Measurements from ENCODE around the gene TSPAN4.

Gene TSPAN4

GRCh38 chr11:863023-863909, 20.6 kb downstream of the TSPAN4 start:
- Histone ChIP-seq H4K20me1 (peaks cover 56% of the 10 kb centered on the region), H3K27ac (no peak overlapping the region; the same call in 1 of the 2 replicates), H3K9me3 (no peaks in the 10 kb centered on the region), H3K36me3 (peaks cover 51% of the 10 kb centered on the region; the same call in 1 of the 2 replicates), H3K9ac (no peak overlapping the region), H3K4me2 (no peak overlapping the region), H3K4me1 (peaks cover 46% of the 10 kb centered on the region), H3K27me3 (no peaks in the 10 kb centered on the region), H3K4me3 (no peak overlapping the region)
- no peak for TF ChIP-seq Cebpa-rat (IDR thresholded peaks at IDR 0.05)

GRCh38 chr11:863910-864827, 21.5 kb downstream of the TSPAN4 start:
- no peak overlapping the region for H3K27ac ChIP-seq
- H3K4me2 ChIP-seq, result no peak overlapping the region
- H3K27me3 ChIP-seq, result no peaks in the 10 kb centered on the region
- H3K9ac ChIP-seq, result no peak overlapping the region
- no peak overlapping the region for H3K4me3 ChIP-seq
- TF ChIP-seq Cebpa-rat (IDR thresholded peaks at IDR 0.05), result no peak
- H3K4me1 ChIP-seq, result peaks cover 38% of the 10 kb centered on the region
- H3K36me3 ChIP-seq, result peaks cover 60% of the 10 kb centered on the region; the same call in 1 of the 2 replicates
- H3K9me3 ChIP-seq, result no peaks in the 10 kb centered on the region
- H4K20me1 ChIP-seq, result peaks cover 60% of the 10 kb centered on the region

GRCh38 chr11:864898-865297, 22.2 kb downstream of the TSPAN4 start:
- peaks cover 68% of the 10 kb centered on the region for H3K36me3 ChIP-seq
- TF ChIP-seq Cebpa-rat (IDR thresholded peaks at IDR 0.05), result no peak

GRCh38 chr11:865462-866430, 23.1 kb downstream of the TSPAN4 start:
- no peak for TF ChIP-seq Cebpa-rat (IDR thresholded peaks at IDR 0.05)
- Histone ChIP-seq H3K27ac (no peak overlapping the region), H3K4me2 (no peak overlapping the region), H3K9me3 (no peaks in the 10 kb centered on the region), H3K4me1 (peaks cover 22% of the 10 kb centered on the region), H3K4me3 (no peak overlapping the region), H3K27me3 (no peaks in the 10 kb centered on the region), H3K36me3 (peaks cover 71% of the 10 kb centered on the region), H4K20me1 (peaks cover 51% of the 10 kb centered on the region), H3K9ac (no peak overlapping the region)

More at GRCh38 chr11:864898-865297, 22.2 kb downstream of the TSPAN4 start:
- Histone ChIP-seq H3K27ac (no peak overlapping the region), H3K4me3 (no peak overlapping the region), H3K27me3 (no peaks in the 10 kb centered on the region), H4K20me1 (peaks cover 60% of the 10 kb centered on the region), H3K9ac (no peak overlapping the region), H3K9me3 (no peaks in the 10 kb centered on the region), H3K4me1 (peaks cover 31% of the 10 kb centered on the region), H3K4me2 (no peak overlapping the region)

GRCh38 chr11:866481-866880, 23.8 kb downstream of the TSPAN4 start:
- TF ChIP-seq Cebpa-rat (IDR thresholded peaks at IDR 0.05), result no peak
- H3K36me3 ChIP-seq, result peaks cover 73% of the 10 kb centered on the region
- H4K20me1 ChIP-seq, result peaks cover 47% of the 10 kb centered on the region
- H3K27me3 ChIP-seq, result no peaks in the 10 kb centered on the region
- no peak overlapping the region for H3K4me3 ChIP-seq
- no peak overlapping the region for H3K27ac ChIP-seq
- peaks cover 17% of the 10 kb centered on the region for H3K4me1 ChIP-seq
- H3K9me3 ChIP-seq, result no peaks in the 10 kb centered on the region
- no peak overlapping the region for H3K9ac ChIP-seq
- H3K4me2 ChIP-seq, result no peak overlapping the region

- H3K4me1 ChIP-seq, result 0 out of 2 replicates have a peak, but pooled peaks cover 4% of the 10 kb centered on the region
- no peaks in the 10 kb centered on the region for H3K9me3 ChIP-seq
- peaks cover 41% of the 10 kb centered on the region for H4K20me1 ChIP-seq
- no peaks in the 10 kb centered on the region for H3K27me3 ChIP-seq
- H3K27ac ChIP-seq, result no peak overlapping the region
- peaks cover 76% of the 10 kb centered on the region for H3K36me3 ChIP-seq
- H3K4me3 ChIP-seq, result no peak overlapping the region
- no peak for TF ChIP-seq Cebpa-rat (IDR thresholded peaks at IDR 0.05)
- no peak overlapping the region for H3K4me2 ChIP-seq
- H3K9ac ChIP-seq, result no peak overlapping the region
Measured at GRCh38 chr11:867856-868358, 25.3 kb downstream of the TSPAN4 start.

- Histone ChIP-seq H3K27me3 (no peaks in the 10 kb centered on the region), H3K4me3 (no peak overlapping the region), H3K36me3 (peaks cover 77% of the 10 kb centered on the region), H3K27ac (no peak overlapping the region), H3K9ac (no peak overlapping the region), H3K4me2 (no peak overlapping the region), H3K4me1 (0 out of 2 replicates have a peak, but pooled peaks cover 3% of the 10 kb centered on the region), H3K9me3 (no peaks in the 10 kb centered on the region), H4K20me1 (peaks cover 37% of the 10 kb centered on the region)
- TF ChIP-seq Cebpa-rat (IDR thresholded peaks at IDR 0.05), result no peak
Measured at GRCh38 chr11:868394-868793, 25.7 kb downstream of the TSPAN4 start.

- Histone ChIP-seq H3K27me3 (no peaks in the 10 kb centered on the region), H3K36me3 (peaks cover 77% of the 10 kb centered on the region), H3K4me3 (no peak overlapping the region), H3K4me2 (no peak overlapping the region), H3K9me3 (no peaks in the 10 kb centered on the region), H3K4me1 (no peaks in the 10 kb centered on the region), H4K20me1 (peaks cover 32% of the 10 kb centered on the region), H3K9ac (no peak overlapping the region), H3K27ac (no peak overlapping the region)
- TF ChIP-seq Cebpa-rat (IDR thresholded peaks at IDR 0.05), result no peak
Measured at GRCh38 chr11:868802-869201, 26.1 kb downstream of the TSPAN4 start.

All from BLaER1 (cell line).